ENCODE data around the gene FERMT1. TPM values are rescaled to one million over a fixed set of nuclear protein-coding genes. Genes with fewer than 3 reads are reported as not detected.

The FERMT1 gene
- total RNA-seq, 1 experiment from 2014 or later = 0.95 TPM

DNA sequence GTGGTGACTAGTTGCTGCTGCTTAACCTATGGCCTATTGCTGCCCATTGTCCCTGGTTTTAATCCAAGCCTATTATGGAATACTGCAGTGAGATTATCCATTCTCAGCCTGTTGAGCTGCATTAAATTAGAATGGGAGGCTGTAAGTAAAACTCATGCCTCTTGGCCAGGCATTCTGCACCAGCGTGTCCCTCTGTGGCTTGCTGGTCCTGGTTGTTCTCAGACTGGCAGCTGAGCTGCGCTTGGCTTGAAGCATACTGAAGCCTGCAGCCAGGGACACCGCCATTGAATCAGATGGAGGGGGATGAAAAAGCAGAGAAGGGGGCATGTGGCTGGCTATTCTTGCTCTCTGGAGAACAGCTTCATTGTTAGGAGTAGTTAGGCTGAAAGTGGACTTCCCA, 84.6 kb downstream of the FERMT1 start:
- no TSS peak for BruUV-seq (replicated peaks)
- POLR2A ChIA-PET = no interaction called here
- intact Hi-C loops (cut with micrococcal nuclease; ENCODE audit: unreplicated experiment) = no loop called here
- peaks cover 15% of the 10 kb centered on the region for H3K36me3 ChIP-seq (ENCODE audit: control insufficient read depth, insufficient read depth, low read length)
- H3K4me1 ChIP-seq (ENCODE audit: control insufficient read depth, insufficient read depth, low read length) = no peaks in the 10 kb centered on the region
- TF ChIP-seq, protein P1, sequence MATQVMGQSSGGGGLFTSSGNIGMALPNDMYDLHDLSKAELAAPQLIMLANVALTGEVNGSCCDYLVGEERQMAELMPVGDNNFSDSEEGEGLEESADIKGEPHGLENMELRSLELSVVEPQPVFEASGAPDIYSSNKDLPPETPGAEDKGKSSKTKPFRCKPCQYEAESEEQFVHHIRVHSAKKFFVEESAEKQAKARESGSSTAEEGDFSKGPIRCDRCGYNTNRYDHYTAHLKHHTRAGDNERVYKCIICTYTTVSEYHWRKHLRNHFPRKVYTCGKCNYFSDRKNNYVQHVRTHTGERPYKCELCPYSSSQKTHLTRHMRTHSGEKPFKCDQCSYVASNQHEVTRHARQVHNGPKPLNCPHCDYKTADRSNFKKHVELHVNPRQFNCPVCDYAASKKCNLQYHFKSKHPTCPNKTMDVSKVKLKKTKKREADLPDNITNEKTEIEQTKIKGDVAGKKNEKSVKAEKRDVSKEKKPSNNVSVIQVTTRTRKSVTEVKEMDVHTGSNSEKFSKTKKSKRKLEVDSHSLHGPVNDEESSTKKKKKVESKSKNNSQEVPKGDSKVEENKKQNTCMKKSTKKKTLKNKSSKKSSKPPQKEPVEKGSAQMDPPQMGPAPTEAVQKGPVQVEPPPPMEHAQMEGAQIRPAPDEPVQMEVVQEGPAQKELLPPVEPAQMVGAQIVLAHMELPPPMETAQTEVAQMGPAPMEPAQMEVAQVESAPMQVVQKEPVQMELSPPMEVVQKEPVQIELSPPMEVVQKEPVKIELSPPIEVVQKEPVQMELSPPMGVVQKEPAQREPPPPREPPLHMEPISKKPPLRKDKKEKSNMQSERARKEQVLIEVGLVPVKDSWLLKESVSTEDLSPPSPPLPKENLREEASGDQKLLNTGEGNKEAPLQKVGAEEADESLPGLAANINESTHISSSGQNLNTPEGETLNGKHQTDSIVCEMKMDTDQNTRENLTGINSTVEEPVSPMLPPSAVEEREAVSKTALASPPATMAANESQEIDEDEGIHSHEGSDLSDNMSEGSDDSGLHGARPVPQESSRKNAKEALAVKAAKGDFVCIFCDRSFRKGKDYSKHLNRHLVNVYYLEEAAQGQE (IDR thresholded peaks at IDR 0.05; ENCODE audit: insufficient read depth in 1 of 2, low read depth in 2 of 2, low read length in 1 of 2) = no peak
- TF ChIP-seq SIN3A (IDR thresholded peaks at IDR 0.05; ENCODE audit: borderline replicate concordance, insufficient read depth, low read depth, low read length) = no peak
- TF ChIP-seq, protein P2, sequence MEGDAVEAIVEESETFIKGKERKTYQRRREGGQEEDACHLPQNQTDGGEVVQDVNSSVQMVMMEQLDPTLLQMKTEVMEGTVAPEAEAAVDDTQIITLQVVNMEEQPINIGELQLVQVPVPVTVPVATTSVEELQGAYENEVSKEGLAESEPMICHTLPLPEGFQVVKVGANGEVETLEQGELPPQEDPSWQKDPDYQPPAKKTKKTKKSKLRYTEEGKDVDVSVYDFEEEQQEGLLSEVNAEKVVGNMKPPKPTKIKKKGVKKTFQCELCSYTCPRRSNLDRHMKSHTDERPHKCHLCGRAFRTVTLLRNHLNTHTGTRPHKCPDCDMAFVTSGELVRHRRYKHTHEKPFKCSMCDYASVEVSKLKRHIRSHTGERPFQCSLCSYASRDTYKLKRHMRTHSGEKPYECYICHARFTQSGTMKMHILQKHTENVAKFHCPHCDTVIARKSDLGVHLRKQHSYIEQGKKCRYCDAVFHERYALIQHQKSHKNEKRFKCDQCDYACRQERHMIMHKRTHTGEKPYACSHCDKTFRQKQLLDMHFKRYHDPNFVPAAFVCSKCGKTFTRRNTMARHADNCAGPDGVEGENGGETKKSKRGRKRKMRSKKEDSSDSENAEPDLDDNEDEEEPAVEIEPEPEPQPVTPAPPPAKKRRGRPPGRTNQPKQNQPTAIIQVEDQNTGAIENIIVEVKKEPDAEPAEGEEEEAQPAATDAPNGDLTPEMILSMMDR (IDR thresholded peaks at IDR 0.05) = no peak
- TF ChIP-seq POLR2AphosphoS5 (IDR thresholded peaks at IDR 0.05; ENCODE audit: low read depth, low read length) = no peak
- no peak for TF ChIP-seq TCF7L2 (IDR thresholded peaks at IDR 0.05; ENCODE audit: low read depth, low read length)
- no peaks in the 10 kb centered on the region for H3K9me3 ChIP-seq (ENCODE audit: control insufficient read depth, insufficient read depth, low read depth, low read length)
- DNase-seq (ENCODE audit: low read depth, low spot score) = no peak
- in situ Hi-C loops (cut with HindIII; ENCODE audit: low pct_unique_long_range_greater_than_20kb, low sequenced_read_pairs) = no loop called here
- H3K4me3 ChIP-seq (ENCODE audit: low read depth in 2 of 2, low read length in 2 of 2) = no peak overlapping the region
- no peak overlapping the region for H3K27ac ChIP-seq (ENCODE audit: low read length)
- H3K27me3 ChIP-seq (ENCODE audit: control insufficient read depth, insufficient read depth, low read length) = no peaks in the 10 kb centered on the region
- no peak for ATAC-seq
- CTCF ChIA-PET = no interaction called here

DNA sequence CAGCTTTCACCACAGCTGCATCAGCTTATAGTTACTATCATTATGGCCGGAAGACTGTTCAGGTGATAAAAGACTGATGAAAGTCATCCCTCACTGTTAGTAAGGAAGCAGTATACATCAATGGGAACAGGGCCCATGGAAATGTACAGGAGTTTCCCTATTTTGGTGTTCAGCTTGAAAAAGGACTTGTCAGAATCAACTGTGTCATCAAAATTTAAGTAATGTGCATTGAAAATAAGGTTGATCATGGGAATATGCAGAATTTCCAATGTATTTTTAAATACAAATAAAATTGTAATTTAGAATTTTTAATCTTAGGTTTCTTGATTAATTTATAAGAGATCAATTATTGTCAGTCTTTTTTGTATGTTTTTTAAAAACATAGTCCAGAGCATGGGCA, 85.7 kb downstream of the FERMT1 start:
- no peaks in the 10 kb centered on the region for H3K4me1 ChIP-seq (ENCODE audit: control insufficient read depth, insufficient read depth, low read length)
- H3K27ac ChIP-seq (ENCODE audit: low read length) = no peak overlapping the region
- TF ChIP-seq TCF7L2 (IDR thresholded peaks at IDR 0.05; ENCODE audit: low read depth, low read length) = no peak
- no peak for TF ChIP-seq POLR2AphosphoS5 (IDR thresholded peaks at IDR 0.05; ENCODE audit: low read depth, low read length)
- TF ChIP-seq, protein P2 (IDR thresholded peaks at IDR 0.05) = no peak
- TF ChIP-seq SIN3A (IDR thresholded peaks at IDR 0.05; ENCODE audit: borderline replicate concordance, insufficient read depth, low read depth, low read length) = no peak
- TF ChIP-seq, protein P1 (IDR thresholded peaks at IDR 0.05; ENCODE audit: insufficient read depth in 1 of 2, low read depth in 2 of 2, low read length in 1 of 2) = no peak
- in situ Hi-C loops (cut with HindIII; ENCODE audit: low pct_unique_long_range_greater_than_20kb, low sequenced_read_pairs) = no loop called here
- CTCF ChIA-PET = no interaction called here
- no TSS peak for BruUV-seq (replicated peaks)
- H3K4me3 ChIP-seq (ENCODE audit: low read depth in 2 of 2, low read length in 2 of 2) = no peak overlapping the region
- H3K9me3 ChIP-seq (ENCODE audit: control insufficient read depth, insufficient read depth, low read depth, low read length) = no peaks in the 10 kb centered on the region
- peaks cover 15% of the 10 kb centered on the region for H3K36me3 ChIP-seq (ENCODE audit: control insufficient read depth, insufficient read depth, low read length)
- intact Hi-C loops (cut with micrococcal nuclease; ENCODE audit: unreplicated experiment) = no loop called here
- no peak for DNase-seq (ENCODE audit: low read depth, low spot score)
- no peak for ATAC-seq
- POLR2A ChIA-PET = no interaction called here
- H3K27me3 ChIP-seq (ENCODE audit: control insufficient read depth, insufficient read depth, low read length) = no peaks in the 10 kb centered on the region
